GM12872 (cell line): Measurements from ENCODE around the gene WLS.

Experiments
- TF ChIP-seq, protein P1 (sequence below): IDR thresholded peaks from 3 replicates; pipeline ENCODE4 v1.5.1; 2011; ENCODE audit warnings: low read depth, mild to moderate bottlenecking, low read length, moderate library complexity; ENCODE audit not compliant: insufficient read depth

WLS gene

DNA sequence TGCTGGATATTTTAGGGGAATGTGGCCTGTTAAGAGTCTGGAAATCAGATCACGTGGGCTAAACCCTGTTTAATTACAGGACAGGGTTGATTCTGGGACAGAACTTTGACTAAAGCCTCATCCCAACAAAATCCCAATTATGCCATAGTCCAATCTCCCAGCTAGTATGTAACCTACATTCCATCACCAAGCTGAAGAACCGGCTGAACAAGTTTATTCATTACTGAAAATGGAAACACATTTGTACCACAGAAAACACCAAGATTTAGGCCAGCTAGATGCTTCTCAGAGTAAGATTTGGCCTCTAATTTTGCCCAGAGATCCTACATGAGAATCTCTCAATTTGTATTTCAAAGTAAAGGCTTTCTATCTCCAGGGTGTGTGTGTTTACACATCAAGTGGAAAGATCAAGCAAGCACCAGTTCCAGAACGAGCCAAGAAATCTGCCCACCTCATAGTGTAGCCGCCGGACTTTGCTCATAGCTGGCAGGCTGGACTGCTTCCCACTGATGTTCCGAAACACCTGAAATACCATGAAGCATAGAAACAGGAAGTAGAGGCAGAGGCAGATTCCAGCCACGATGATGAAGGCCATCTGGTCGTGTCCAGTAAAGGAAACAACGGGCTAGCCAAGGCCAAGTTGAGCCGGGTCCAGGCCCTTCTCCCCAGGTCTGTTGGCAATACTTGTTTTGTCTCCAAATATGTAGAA, 86.8 kb downstream of the WLS start:
- TF ChIP-seq, protein P1, sequence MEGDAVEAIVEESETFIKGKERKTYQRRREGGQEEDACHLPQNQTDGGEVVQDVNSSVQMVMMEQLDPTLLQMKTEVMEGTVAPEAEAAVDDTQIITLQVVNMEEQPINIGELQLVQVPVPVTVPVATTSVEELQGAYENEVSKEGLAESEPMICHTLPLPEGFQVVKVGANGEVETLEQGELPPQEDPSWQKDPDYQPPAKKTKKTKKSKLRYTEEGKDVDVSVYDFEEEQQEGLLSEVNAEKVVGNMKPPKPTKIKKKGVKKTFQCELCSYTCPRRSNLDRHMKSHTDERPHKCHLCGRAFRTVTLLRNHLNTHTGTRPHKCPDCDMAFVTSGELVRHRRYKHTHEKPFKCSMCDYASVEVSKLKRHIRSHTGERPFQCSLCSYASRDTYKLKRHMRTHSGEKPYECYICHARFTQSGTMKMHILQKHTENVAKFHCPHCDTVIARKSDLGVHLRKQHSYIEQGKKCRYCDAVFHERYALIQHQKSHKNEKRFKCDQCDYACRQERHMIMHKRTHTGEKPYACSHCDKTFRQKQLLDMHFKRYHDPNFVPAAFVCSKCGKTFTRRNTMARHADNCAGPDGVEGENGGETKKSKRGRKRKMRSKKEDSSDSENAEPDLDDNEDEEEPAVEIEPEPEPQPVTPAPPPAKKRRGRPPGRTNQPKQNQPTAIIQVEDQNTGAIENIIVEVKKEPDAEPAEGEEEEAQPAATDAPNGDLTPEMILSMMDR, result no peak

DNA sequence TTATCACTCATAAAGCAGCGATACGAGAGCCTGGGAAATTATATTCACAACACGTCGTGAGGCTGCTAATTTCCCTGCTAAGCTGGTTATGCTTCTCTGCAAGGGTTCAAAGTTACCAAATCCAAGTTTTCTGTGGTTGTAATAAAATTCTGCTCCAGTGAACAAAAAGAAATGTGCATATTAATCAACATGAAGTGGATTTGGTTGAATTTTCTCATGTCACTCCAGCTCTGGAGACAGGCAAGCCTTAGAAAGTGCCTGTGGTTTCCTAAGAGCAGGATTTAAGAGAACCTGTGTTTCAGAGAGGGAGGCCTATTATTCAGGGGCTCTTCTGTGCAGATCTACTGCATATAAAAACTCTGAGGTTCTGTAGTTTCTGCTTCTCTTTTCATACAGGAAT, 87.5 kb downstream of the WLS start:
- TF ChIP-seq, protein P1, result no peak

DNA sequence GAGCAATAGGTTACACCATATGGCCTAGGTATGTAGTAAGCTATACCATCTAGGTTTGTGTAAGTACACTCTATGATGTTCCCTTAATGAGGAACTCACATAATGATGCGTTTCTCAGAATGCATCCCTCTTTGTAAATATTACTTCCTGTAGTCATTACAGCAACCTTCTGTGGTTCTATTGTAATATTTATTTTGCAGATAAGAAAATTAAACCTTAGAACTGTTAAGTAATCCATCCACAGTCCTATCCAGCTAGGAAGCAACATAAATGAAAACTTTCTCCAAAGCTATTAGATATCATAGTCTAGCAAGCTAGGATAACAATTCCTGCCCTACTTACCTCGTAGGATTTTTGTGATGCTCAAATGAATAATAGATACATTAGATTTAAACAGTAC, 88.7 kb downstream of the WLS start:
- TF ChIP-seq, protein P1, result no peak

DNA sequence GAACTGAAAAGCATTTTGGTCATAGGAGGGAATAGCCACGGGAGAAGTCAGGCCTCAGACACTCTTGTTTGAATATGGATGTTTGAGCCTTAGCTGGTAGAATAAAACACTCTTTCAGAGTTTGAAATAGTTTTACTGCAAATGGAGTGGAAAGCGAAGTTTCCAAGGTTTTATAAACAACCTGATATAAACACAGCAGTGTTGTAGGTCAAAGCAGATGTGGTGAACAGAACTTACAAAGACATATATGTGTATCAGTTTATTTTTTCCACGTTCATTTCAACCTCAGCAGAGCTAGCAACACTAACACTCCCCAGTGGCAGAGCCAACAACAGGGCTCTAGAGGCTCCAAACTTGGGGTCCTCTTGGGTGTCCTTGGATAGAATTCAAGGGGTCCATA, 89.9 kb downstream of the WLS start:
- TF ChIP-seq, protein P1, result no peak

DNA sequence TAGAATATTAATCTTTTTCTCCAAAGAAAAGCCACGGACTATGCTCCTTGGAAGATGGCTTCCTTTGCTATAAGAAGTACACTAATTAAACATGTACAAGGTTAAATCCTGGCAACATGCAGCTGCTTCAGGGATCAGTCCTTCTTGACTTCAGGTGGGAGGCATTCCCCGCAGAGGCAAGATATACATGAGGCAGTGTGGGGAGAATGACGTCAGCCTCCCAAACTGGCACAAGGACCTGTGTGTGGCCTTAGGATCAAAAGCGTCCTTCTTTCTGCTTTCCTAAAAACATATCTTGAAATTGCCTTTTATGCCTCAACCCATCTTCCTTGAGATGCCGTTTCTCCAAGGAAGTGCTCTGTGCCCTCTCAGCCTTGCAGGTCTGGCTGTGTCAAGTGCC, 90.3 kb downstream of the WLS start:
- TF ChIP-seq, protein P1, result no peak

DNA sequence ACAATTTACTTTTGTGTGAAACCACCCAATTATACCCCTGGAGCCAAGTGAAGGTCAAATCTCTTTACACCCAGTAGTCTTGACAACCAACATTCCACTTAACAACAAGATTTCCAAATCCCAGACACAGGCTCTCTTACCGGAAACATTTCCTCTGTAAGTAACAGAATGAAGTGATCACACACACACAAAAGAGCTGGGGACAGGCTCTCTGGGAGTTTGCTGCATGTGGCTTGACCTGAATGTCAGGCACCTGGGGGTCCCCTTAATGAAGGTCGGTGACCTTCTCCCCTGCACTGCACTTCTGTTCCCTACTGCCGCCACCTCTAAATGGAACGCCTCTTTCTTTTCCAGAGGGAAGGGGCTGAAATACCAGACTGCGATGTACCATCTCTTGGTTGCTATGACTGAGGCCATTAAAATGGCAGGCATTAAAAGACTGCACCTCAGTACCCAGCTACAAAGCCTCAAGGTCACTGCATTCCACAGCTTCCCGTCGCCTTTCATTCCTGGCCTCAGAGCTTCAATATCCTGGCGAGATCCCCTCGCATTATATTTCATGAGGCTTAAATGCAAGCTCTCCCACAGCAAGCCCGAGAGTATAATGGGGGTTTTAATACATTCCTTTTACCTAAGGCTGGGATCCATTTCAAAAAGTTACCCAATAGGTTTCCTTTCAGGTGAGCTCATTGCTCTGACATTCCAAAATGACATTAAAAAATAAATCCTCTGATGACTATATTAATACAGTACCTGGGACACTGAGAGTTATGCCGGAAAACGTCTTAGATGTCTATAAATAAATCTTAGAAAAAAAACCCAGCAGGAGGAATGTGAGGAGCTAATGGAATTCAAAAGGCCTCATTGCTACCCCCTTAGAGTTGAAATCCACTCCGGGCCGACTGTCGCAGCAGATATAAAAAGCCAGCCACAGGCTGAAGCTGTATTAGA, 91.0 kb downstream of the WLS start:
- TF ChIP-seq, protein P1, result no peak

DNA sequence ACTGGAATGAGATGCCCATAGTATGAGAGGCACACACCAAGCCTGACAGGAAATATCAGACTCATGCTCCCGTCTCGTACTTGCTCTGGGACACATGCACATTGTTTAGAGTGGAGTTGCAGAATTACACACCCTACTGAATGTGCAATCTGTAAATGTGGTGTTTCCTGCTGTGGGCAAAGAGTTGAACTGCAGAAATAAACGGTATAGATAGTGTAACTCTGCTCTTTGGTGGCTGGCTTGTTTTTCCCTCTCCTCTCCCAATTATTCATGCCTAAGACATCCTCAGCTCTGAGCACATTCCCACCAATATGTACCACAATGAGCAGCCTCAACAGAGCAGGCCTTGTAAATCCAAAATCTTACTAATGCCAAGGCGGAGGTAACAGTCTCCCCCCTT, 91.8 kb downstream of the WLS start:
- TF ChIP-seq, protein P1, result no peak
